HEK293 (cell line): ENCODE data around the gene DERL2.

Source experiments
- CTCF ChIP-seq: fragments of 450-650 bp; formaldehyde crosslinking; IDR thresholded peaks from 2 replicates; pipeline ENCODE4 v1.5.1; 2016; ENCODE audit warnings: missing biosample characterization, missing genetic modification characterization
- PBX3 ChIP-seq: sonication (generic); formaldehyde crosslinking; IDR thresholded peaks from 2 replicates; pipeline ENCODE4 v1.8.1; 2022; ENCODE audit warnings: mild to moderate bottlenecking, moderate library complexity, missing genetic modification reagents
- ZBTB8A ChIP-seq: fragments of 450-650 bp; formaldehyde crosslinking; IDR thresholded peaks from 2 replicates; pipeline ENCODE4 v1.5.1; 2016; ENCODE audit warnings: missing biosample characterization, missing genetic modification characterization
- ZFP3 ChIP-seq: fragments of 450-650 bp; formaldehyde crosslinking; IDR thresholded peaks from 2 replicates; pipeline ENCODE4 v1.5.1; 2016; ENCODE audit warnings: low read depth, missing biosample characterization, missing genetic modification characterization
- ZNF398 ChIP-seq: fragments of 450-650 bp; formaldehyde crosslinking; IDR thresholded peaks from 2 replicates; pipeline ENCODE4 v1.5.1; 2017; ENCODE audit warnings: missing biosample characterization, missing genetic modification characterization
- ZNF433 ChIP-seq: fragments of 450-650 bp; formaldehyde crosslinking; IDR thresholded peaks from 2 replicates; pipeline ENCODE4 v1.5.1; 2016; ENCODE audit warnings: missing biosample characterization, missing genetic modification characterization, low read depth
- ZNF558 ChIP-seq: fragments of 450-650 bp; formaldehyde crosslinking; IDR thresholded peaks from 2 replicates; pipeline ENCODE4 v1.5.1; 2016; ENCODE audit warnings: missing biosample characterization, missing genetic modification characterization
- ZNF560 ChIP-seq: fragments of 450-650 bp; formaldehyde crosslinking; IDR thresholded peaks from 2 replicates; pipeline ENCODE4 v1.5.1; 2017; ENCODE audit warnings: missing biosample characterization, missing genetic modification characterization, borderline replicate concordance
- ZNF580 ChIP-seq: fragments of 450-650 bp; formaldehyde crosslinking; IDR thresholded peaks from 2 replicates; pipeline ENCODE4 v1.5.1; 2016; ENCODE audit warnings: missing biosample characterization, missing genetic modification characterization
- ZNF621 ChIP-seq: fragments of 450-650 bp; formaldehyde crosslinking; IDR thresholded peaks from 2 replicates; pipeline ENCODE4 v1.5.1; 2017; ENCODE audit warnings: missing biosample characterization, missing genetic modification characterization
- ZNF639 ChIP-seq: fragments of 450-650 bp; formaldehyde crosslinking; IDR thresholded peaks from 2 replicates; pipeline ENCODE4 v1.5.1; 2016; ENCODE audit warnings: missing biosample characterization, missing genetic modification characterization
- ZNF677 ChIP-seq: fragments of 450-650 bp; IDR thresholded peaks from 2 replicates; pipeline ENCODE4 v1.5.0; 2018; ENCODE audit warnings: missing biosample characterization, mild to moderate bottlenecking, missing genetic modification characterization, moderate library complexity
- ZNF747 ChIP-seq: fragments of 450-650 bp; formaldehyde crosslinking; IDR thresholded peaks from 2 replicates; pipeline ENCODE4 v1.5.1; 2016; ENCODE audit warnings: missing biosample characterization, missing genetic modification characterization

GRCh38 chr17:5501685-5502084 lies 15.7 kb upstream of the DERL2 start:
- TF ChIP-seq ZNF580 (tag by site-specific recombination), result no peak
- TF ChIP-seq ZNF558, result no peak
- TF ChIP-seq CTCF (tag by site-specific recombination), result no peak
- no peak for TF ChIP-seq ZBTB8A
- TF ChIP-seq ZNF560 (tag by site-specific recombination), result no peak
- TF ChIP-seq ZNF639 (tag by site-specific recombination), result no peak
- no peak for TF ChIP-seq ZNF433
- no peak for TF ChIP-seq ZNF398 (tag by site-specific recombination)
- TF ChIP-seq ZNF621 (tag by site-specific recombination), result no peak
- TF ChIP-seq ZNF747 (tag by site-specific recombination), result no peak
- TF ChIP-seq PBX3 (CRISPR knock-in tag), result no peak
- no peak for TF ChIP-seq ZNF677 (tag by site-specific recombination)
- no peak for TF ChIP-seq ZFP3 (tag by site-specific recombination)
